H9 (cell line): ENCODE measurements around the gene CA11. TPM values are rescaled to one million over a fixed set of nuclear protein-coding genes. Genes with fewer than 3 reads are reported as not detected.

ENCODE experiments used
- DNase-seq: peaks from one replicate; pipeline ENCODE4 v3.0.0-alpha.2; 2017
- H2AFZ ChIP-seq: one replicate; pipeline ENCODE4 v1.6.1; 2013; ENCODE audit warnings: mild to moderate bottlenecking, low read length, control low read depth, moderate library complexity
- H2AK5ac ChIP-seq: 2 replicates; pipeline ENCODE4 v1.6.1; 2013; ENCODE audit warnings: low read length, control low read depth, mixed read lengths; ENCODE audit not compliant: insufficient read length
- H2BK120ac ChIP-seq: one replicate; pipeline ENCODE4 v1.6.1; 2013; ENCODE audit warnings: low read depth, mild to moderate bottlenecking, low read length, control low read depth, inconsistent platforms; ENCODE audit not compliant: poor library complexity, severe bottlenecking
- H2BK12ac ChIP-seq: 2 replicates; pipeline ENCODE4 v1.6.1; 2013; ENCODE audit warnings: low read length, control low read depth, mixed read lengths, low read depth; ENCODE audit not compliant: insufficient read length
- H2BK15ac ChIP-seq: 2 replicates; pipeline ENCODE4 v1.6.1; 2013; ENCODE audit warnings: low read depth, low read length, control low read depth
- H2BK20ac ChIP-seq: one replicate; pipeline ENCODE4 v1.6.1; 2013; ENCODE audit warnings: low read depth, mild to moderate bottlenecking, low read length, control low read depth, inconsistent platforms; ENCODE audit not compliant: poor library complexity, severe bottlenecking
- H2BK5ac ChIP-seq: 2 replicates; pipeline ENCODE4 v1.6.1; 2013; ENCODE audit warnings: low read length, control low read depth, mixed read lengths; ENCODE audit not compliant: insufficient read length
- H3K14ac ChIP-seq: 2 replicates; pipeline ENCODE4 v1.6.1; 2013; ENCODE audit warnings: low read length, control low read depth; ENCODE audit not compliant: insufficient read depth
- H3K18ac ChIP-seq: 2 replicates; pipeline ENCODE4 v1.6.1; 2013; ENCODE audit warnings: low read depth, mild to moderate bottlenecking, mixed read lengths, low read length, control low read depth; ENCODE audit not compliant: insufficient read length
- H3K23ac ChIP-seq: 2 replicates; pipeline ENCODE4 v1.6.1; 2013; ENCODE audit warnings: low read length, control low read depth, mixed read lengths, low read depth; ENCODE audit not compliant: insufficient read length
- H3K23me2 ChIP-seq: 2 replicates; pipeline ENCODE4 v1.6.1; 2013; ENCODE audit warnings: low read depth, mild to moderate bottlenecking, mixed read lengths, low read length, control low read depth; ENCODE audit not compliant: insufficient read length, poor library complexity, severe bottlenecking
- H3K27ac ChIP-seq: 2 replicates; pipeline ENCODE4 v1.5.1; 2013; ENCODE audit warnings: low read length, control low read depth, mixed read lengths, low read depth; ENCODE audit not compliant: insufficient read length
- H3K27me3 ChIP-seq: 2 replicates; pipeline ENCODE4 v1.6.1; 2013; ENCODE audit warnings: low read length, control low read depth, inconsistent platforms; ENCODE audit not compliant: insufficient read depth
- H3K4ac ChIP-seq: 2 replicates; pipeline ENCODE4 v1.6.1; 2013; ENCODE audit warnings: low read depth, mild to moderate bottlenecking, control low read depth, inconsistent platforms, low read length, moderate library complexity
- H3K4me1 ChIP-seq: 2 replicates; pipeline ENCODE4 v1.6.1; 2013; ENCODE audit warnings: low read length, control low read depth, inconsistent platforms; ENCODE audit not compliant: insufficient read depth
- H3K4me2 ChIP-seq: 2 replicates; pipeline ENCODE4 v1.6.1; 2013; ENCODE audit warnings: low read length, control low read depth, mixed read lengths; ENCODE audit not compliant: insufficient read length, insufficient read depth
- H3K56ac ChIP-seq: 2 replicates; pipeline ENCODE4 v1.6.1; 2013; ENCODE audit warnings: low read depth, mild to moderate bottlenecking, mixed read lengths, low read length, control low read depth; ENCODE audit not compliant: insufficient read length
- H3K79me1 ChIP-seq: 2 replicates; pipeline ENCODE4 v1.6.1; 2013; ENCODE audit warnings: low read depth, mild to moderate bottlenecking, moderate library complexity, low read length, control low read depth, inconsistent platforms; ENCODE audit not compliant: insufficient read depth, poor library complexity, severe bottlenecking
- H3K79me2 ChIP-seq: 2 replicates; pipeline ENCODE4 v1.6.1; 2013; ENCODE audit warnings: low read length, control low read depth, inconsistent platforms; ENCODE audit not compliant: insufficient read depth
- H3K9ac ChIP-seq: 2 replicates; pipeline ENCODE4 v1.6.1; 2013; ENCODE audit warnings: low read length, control low read depth, mixed read lengths; ENCODE audit not compliant: insufficient read length; ENCODE audit errors: extremely low read depth
- H3K9me3 ChIP-seq: one replicate; pipeline ENCODE4 v1.6.1; 2013; ENCODE audit warnings: low read depth, low read length, inconsistent platforms; ENCODE audit not compliant: control insufficient read depth
- H3T11ph ChIP-seq: one replicate; pipeline ENCODE4 v1.6.1; 2013; ENCODE audit warnings: mild to moderate bottlenecking, low read length, control low read depth, inconsistent platforms
- H4K20me1 ChIP-seq: one replicate; pipeline ENCODE4 v1.6.1; 2013; ENCODE audit not compliant: control insufficient read depth, insufficient read length, insufficient read depth
- H4K5ac ChIP-seq: 2 replicates; pipeline ENCODE4 v1.6.1; 2013; ENCODE audit warnings: low read depth, mild to moderate bottlenecking, mixed read lengths, low read length, control low read depth; ENCODE audit not compliant: insufficient read length
- H4K8ac ChIP-seq: replicated peaks from 2 replicates; pipeline ENCODE4 v1.6.1; 2013; ENCODE audit warnings: low read length, control low read depth, mixed read lengths, low read depth; ENCODE audit not compliant: insufficient read length
- H4K91ac ChIP-seq: 2 replicates; pipeline ENCODE4 v1.6.1; 2013; ENCODE audit warnings: low read depth, mild to moderate bottlenecking, moderate library complexity, mixed read lengths, low read length, control low read depth; ENCODE audit not compliant: insufficient read length
- H3K27ac Mint-ChIP-seq, 3 experiments: 2 replicates in 2 of 3; 3 replicates in 1 of 3; pipeline ENCODE4 v1.8.0; 2020 to 2021; ENCODE audit warnings: mixed read lengths in 3 of 3, mild to moderate bottlenecking in 1 of 3, moderate library complexity in 1 of 3
- H3K27me3 Mint-ChIP-seq: 2 replicates; pipeline ENCODE4 v1.8.0; 2021; ENCODE audit warnings: low read depth, mild to moderate bottlenecking, moderate library complexity, mixed read lengths
- H3K36me3 Mint-ChIP-seq, 3 experiments: 2 replicates in 2 of 3; 3 replicates in 1 of 3; pipeline ENCODE4 v1.8.0; 2020 to 2021; ENCODE audit warnings: low read depth in 3 of 3, mixed read lengths in 3 of 3; ENCODE audit not compliant: insufficient read depth in 1 of 3
- H3K4me1 Mint-ChIP-seq, 2 experiments: 2 replicates each; pipeline ENCODE4 v1.8.0; 2020; ENCODE audit warnings: mixed read lengths in 2 of 2
- H3K4me3 Mint-ChIP-seq, 2 experiments: 2 replicates in 1 of 2; 3 replicates in 1 of 2; pipeline ENCODE4 v1.8.0; 2020 to 2021; ENCODE audit warnings: mild to moderate bottlenecking in 2 of 2, mixed read lengths in 2 of 2, moderate library complexity in 1 of 2
- H3K9me3 Mint-ChIP-seq, 2 experiments: 2 replicates in 1 of 2; 3 replicates in 1 of 2; pipeline ENCODE4 v1.8.0; 2020; ENCODE audit warnings: mild to moderate bottlenecking in 2 of 2, mixed read lengths in 2 of 2, moderate library complexity in 1 of 2
- WGBS: extraction: QIAGEN DNeasy Blood & Tissue Kit; methylation state at CpG from one replicate; pipeline ENCODE4 v1.1.7; 2013; ENCODE audit warnings: missing lambda C conversion rate, low lambda C conversion rate, mixed read lengths; ENCODE audit not compliant: insufficient read length; ENCODE audit errors: extremely low coverage; 5-methylcytosine and 5-hydroxymethylcytosine counted together
- total RNA-seq: library from RNA; stranded (reverse); gene quantifications from 2 replicates; pipeline ENCODE4 v1.2.1, GENCODE V29; 2021
- TF ChIP-seq, protein P1 (sequence below): fragments of 200-600 bp; sonication (generic); conservative IDR thresholded peaks from 3 replicates; pipeline ENCODE4 v1.8.0; 2021; ENCODE audit warnings: antibody characterized with exemption, mild to moderate bottlenecking

Gene CA11
- total RNA-seq, 1 experiment from 2014 or later: 107 TPM

- Mint-ChIP-seq H3K27me3 (peaks cover 3% of the 10 kb centered on the region), H3K36me3 (no peaks in the 10 kb centered on the region; a peak in 1 of 7 replicates), H3K27ac (no peak overlapping the region), H3K9me3 (peaks cover 0 to under 1% of the 10 kb centered on the region in 2 experiments; a peak in 1 of 5 replicates), H3K4me1 (peaks cover 4 to 7% of the 10 kb centered on the region in 2 experiments), H3K4me3 (no peak overlapping the region)
- no peak for DNase-seq
- Histone ChIP-seq H3T11ph (no peak overlapping the region), H2BK120ac (no peak overlapping the region), H3K9ac (no peak overlapping the region), H4K8ac (no peak overlapping the region), H3K79me1 (no peaks in the 10 kb centered on the region), H3K4ac (no peak overlapping the region), H3K9me3 (no peaks in the 10 kb centered on the region), H3K56ac (no peak overlapping the region), H2BK15ac (no peak overlapping the region), H3K14ac (no peak overlapping the region), H2BK12ac (no peak overlapping the region), H3K23ac (no peak overlapping the region), H3K4me2 (no peak overlapping the region), H3K79me2 (no peaks in the 10 kb centered on the region), H3K27me3 (no peaks in the 10 kb centered on the region), H3K23me2 (no peaks in the 10 kb centered on the region), H2BK5ac (no peak overlapping the region), H2AFZ (no peak overlapping the region), H2BK20ac (no peak overlapping the region), H3K27ac (no peak overlapping the region), H3K4me1 (no peaks in the 10 kb centered on the region), H4K91ac (no peak overlapping the region), H4K20me1 (no peaks in the 10 kb centered on the region), H3K18ac (no peak overlapping the region), H2AK5ac (no peak overlapping the region), H4K5ac (no peak overlapping the region)
- WGBS: no CpG with 5 or more reads among the region's 7 CpGs
- TF ChIP-seq, protein P1, sequence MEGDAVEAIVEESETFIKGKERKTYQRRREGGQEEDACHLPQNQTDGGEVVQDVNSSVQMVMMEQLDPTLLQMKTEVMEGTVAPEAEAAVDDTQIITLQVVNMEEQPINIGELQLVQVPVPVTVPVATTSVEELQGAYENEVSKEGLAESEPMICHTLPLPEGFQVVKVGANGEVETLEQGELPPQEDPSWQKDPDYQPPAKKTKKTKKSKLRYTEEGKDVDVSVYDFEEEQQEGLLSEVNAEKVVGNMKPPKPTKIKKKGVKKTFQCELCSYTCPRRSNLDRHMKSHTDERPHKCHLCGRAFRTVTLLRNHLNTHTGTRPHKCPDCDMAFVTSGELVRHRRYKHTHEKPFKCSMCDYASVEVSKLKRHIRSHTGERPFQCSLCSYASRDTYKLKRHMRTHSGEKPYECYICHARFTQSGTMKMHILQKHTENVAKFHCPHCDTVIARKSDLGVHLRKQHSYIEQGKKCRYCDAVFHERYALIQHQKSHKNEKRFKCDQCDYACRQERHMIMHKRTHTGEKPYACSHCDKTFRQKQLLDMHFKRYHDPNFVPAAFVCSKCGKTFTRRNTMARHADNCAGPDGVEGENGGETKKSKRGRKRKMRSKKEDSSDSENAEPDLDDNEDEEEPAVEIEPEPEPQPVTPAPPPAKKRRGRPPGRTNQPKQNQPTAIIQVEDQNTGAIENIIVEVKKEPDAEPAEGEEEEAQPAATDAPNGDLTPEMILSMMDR: no peak
These were observed 43.5 kb upstream of the CA11 start for GRCh38 chr19:48689449-48689848.
